SK-N-MC (cell line): ENCODE measurements around the gene CYP2B6.

Experiments used
- EZH2 ChIP-seq: fragments of 200-600 bp; sonication (generic); IDR thresholded peaks from one replicate; pipeline ENCODE4 v1.6.1; 2017; ENCODE audit warnings: antibody characterized with exemption
- POLR2AphosphoS5 ChIP-seq: IDR thresholded peaks from 2 replicates; pipeline ENCODE4 v1.6.1; 2012; ENCODE audit warnings: mild to moderate bottlenecking, low read depth, low read length, borderline replicate concordance

GRCh38 chr19:40954573-40954972 is 36.5 kb upstream of the CYP2B6 start:
- TF ChIP-seq POLR2AphosphoS5 (no peak), EZH2 (no peak)
